Stimulated activated CD4-positive, alpha-beta T cell treated with anti-CD3 and anti-CD28 coated beads, Interleukin-12 subunit alpha, Interleukin-12 subunit beta, amount 100 ng/mL, for 48 hours (primary cell): ENCODE results near the gene AUTS2.

Experiments
- DNase-seq, 3 donors: peaks; one replicate each; pipeline ENCODE4 v3.0.0-alpha.2; 2020; ENCODE audit warnings: low read depth in 2 of 3, low spot score in 1 of 3

Gene AUTS2

DNA sequence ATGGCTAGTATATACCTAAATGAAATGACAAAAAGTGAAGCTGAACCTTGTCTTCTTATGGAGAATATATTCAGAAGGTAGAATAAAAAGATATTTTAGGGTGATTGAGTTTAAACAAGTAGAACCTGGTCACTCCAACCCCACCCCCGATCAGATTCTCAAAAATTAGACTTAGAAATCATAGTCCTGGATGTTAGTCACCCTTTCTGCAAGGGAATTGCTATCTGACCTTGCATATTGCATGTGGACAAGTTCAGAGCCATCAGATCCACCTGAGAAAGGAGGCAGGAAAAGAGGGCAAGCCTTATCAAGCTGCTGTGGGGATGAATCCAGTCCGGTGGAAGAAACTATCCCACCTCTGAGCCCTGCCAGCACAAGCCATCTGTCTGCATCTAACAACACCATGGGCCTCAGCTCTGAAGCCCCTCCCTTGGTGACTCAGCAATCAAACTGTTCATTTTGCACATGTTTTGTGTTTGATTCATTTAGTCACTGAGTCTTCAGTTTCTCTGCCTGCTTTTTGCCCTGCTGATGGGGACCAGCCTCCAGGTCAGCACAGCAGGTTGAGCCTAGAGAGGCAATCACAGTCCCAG, 727.3 kb downstream of the AUTS2 start:
- no peak for DNase-seq

DNA sequence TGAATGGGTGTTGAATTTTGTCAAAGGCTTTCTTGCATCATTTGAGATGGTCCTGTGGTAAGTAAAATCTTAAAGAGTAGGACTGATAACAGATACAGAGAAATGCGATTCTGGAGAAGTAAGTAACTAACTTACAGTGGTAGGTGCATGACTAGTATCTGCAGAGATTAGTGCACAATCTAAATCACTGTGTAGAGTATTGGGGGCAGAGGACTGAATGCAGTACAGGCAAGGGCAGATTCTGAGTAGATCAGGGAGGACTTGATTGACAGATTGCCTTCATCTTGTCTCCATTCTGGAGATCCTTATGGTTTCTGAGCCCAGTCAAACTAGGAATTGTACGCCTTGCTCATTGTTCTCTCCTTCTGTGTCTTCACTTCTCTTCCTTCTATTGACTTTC, 736.0 kb downstream of the AUTS2 start:
- DNase-seq, result no peak

DNA sequence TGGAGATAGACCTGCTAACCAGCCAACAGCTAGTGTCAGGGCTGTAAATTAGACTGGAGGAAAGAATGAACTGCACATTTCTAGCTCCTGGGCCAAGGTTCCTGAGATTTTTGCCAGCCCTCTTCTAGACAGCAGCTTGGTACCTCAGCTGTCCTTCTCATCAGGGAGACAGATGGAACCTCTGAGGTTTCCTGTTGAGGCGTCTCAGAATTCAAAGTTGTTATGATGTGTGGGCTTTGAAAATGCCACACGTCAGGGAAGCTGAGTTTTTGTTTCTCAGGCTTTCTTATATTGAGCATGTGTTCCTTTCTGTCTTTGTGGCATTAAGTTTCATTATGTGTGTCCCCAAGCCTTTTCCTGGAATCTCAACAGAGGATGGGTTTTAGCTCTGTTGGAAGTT, 736.6 kb downstream of the AUTS2 start:
- DNase-seq, result no peak

DNA sequence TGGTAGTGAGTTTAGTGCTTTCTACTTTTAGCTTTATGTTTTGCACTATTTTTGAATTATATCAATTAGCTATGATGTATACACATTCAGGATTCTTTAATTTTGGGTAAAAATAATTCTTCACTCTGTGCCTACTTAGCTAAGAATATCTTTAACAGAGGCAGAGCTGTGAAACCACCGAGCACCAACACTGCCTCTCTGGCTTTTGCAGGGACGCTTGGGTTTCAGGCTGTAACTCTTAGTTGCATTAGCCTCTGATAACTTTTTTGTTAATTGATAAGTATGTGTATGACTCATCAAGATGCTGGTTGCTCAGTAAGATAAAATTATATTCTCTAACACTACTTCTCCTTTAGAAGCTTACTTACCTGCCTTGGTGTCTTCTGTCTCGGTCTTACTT, 738.3 kb downstream of the AUTS2 start:
- no peak for DNase-seq

DNA sequence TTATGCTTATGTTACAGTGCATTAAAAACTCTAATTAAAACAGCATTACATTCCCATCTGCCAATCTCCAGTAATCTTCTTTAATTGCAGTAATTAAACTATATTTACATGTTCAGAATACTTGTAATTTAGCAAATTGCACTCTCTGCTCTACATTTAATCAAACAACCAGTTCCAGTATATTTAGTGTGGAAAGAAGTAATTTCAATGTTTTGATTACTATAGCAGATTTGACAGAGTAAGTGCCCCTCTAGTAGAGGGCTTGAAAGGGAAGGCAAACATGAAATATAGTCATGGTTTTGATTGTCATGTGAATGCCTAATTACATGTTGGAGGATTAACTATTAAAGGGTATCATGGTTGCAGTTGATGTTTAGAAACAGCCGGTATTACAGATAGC, 739.7 kb downstream of the AUTS2 start:
- DNase-seq, result no peak

DNA sequence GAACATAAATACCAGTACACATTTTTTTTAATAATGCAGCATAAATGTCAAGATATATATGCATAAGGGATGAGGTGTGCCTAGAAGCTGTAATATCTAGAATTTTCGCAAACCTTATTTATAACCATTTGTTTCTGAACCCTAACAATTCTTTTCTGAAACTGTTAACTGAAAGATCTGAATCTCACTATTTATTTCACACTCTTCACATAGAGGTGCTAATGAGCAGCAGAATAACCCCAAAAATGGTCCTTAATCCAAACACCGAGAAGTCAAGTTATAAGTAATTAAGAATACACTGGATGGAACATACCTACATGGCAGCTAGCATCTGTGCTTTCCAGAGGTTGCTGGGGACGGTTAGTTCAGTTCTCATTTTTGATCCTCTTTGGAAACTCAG, 742.0 kb downstream of the AUTS2 start:
- DNase-seq, result no peak

DNA sequence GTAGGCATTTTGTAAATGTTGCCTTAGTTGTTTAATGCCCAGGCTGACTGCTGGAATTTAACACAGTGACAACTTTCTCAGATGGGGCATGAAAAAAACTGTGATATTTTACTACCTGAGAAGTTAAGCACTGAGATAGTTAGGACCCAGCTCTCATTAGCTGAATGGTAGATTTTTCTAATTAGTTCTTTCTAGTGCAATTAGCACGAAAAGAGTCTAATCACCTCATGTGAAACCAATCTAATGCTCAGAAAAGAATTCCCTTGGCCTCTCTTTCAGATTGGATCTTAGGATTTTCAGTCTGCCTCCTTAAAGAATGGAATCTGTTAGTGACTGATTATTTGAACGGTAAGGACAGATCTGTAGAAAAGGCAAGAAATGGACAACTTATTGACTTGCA, 743.2 kb downstream of the AUTS2 start:
- no peak for DNase-seq

DNA sequence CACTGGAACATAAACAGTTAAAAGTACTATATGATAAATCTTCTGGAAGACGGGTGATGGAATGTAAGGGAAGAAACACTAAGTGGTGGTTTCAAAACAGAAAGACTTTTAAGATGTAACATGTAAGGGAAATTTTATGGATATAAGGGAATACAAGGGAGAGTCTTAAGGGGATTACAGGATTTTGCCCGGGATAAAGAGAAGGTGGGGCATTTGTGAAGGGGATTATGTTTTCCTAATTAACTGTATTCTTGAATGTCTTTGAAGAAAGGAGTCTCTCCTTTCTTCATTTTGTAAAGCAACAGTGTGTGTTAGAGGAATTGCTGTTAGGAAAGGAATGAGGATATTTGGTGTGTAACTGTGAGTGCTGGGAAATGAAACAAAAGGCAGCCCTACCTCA, 745.2 kb downstream of the AUTS2 start:
- DNase-seq, result no peak

DNA sequence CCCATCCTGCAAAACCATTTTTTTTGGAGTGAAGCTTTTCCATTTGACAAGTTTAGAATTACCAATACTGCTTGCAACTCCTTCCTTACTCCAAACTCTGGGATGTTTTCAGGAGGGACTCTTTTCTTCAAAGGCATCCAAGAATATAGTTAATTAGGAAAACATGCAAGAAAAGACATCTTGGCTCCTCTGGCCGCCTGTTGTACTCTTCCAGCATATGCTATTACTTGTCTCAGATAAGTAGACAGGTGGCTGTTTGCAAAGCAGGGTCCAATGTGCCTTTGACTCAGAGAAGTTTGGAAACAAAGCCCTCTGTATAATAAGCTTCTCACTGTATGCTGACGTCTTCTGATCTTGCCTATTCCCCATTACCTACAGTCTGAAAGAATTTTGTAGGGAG, 746.5 kb downstream of the AUTS2 start:
- no peak for DNase-seq

DNA sequence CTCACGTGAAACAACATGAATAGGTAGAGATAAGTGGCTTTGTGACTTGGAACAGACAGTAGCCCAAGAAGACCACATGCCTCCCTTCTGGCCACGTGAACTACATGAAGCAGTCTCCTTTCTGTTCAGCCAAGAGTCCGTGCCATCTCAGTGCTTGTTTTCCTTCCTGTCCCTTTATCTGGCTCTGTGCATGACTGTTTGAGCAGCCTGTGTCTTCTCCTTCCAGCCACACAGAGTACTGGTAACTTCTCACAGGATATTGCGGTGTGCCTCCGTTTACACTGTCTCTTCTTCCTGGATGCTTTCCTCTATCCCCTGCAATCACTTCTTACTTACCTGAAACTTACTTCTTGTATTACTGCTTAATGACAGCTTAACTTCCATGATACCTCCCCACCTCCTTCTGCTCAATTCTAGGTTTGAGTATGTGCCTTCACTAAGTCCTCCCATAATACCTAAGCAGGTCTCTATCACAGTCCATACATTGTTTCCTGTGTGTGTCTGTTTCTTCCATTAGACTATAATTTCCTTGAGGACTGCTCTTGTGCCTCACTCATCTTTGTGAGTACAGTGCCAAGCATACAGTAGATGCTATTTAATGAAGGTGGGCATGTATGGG, 748.7 kb downstream of the AUTS2 start:
- DNase-seq, result no peak

DNA sequence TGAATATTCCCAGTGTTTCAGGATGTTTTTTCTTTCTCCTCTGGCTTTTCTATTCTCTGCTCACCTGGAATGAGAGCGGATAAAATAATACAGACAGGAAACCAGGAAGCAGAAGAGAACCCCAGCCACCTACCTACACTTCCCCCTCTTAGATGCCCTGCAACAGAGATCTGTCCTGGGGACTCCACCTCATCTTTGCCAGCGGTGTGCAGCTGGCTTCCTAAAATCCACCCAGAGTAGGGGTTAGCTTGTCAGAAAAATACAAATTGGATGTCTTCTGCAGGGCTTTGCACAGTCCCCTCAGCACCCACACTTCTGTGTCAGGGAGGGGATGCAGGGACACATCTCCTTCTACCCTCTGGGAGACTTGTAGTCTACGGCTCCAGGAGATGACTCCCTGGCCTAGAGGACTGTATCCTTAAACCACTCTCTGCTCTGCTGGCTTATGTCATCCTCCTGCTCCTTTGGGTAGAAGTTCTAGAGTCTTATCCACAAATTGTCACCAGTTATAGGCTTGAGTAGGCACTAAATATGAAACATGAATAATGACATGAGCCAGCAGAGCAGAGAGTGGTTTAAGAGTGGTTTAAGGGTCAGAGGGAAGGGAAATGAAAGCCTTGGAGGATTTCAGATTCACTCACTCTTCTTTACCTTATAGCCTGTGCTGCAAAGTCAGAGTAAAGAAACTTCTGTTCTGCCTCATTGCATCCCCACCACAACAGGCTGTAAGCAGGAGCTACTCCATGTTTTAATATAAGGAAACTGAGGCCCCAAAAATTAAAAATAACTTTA, 749.4 kb downstream of the AUTS2 start:
- DNase-seq, result no peak

DNA sequence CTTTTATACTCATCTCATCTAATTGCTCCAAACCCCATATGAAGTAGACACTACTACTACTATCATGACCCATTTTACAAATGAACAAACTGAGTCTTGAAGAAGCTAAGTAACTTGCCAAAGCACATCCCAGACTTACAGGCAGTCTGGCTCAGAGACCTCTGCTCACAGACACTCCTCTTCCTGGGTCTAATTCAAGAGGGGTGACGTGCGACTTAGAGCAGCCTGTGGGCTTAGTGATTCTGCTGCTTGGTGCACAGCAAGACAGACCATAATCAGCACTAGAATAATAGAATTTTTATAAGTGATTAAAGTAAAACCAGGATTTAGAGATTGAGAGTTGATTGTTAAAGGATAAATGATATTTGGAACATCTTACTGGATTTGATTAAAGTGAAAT, 750.8 kb downstream of the AUTS2 start:
- no peak for DNase-seq

DNA sequence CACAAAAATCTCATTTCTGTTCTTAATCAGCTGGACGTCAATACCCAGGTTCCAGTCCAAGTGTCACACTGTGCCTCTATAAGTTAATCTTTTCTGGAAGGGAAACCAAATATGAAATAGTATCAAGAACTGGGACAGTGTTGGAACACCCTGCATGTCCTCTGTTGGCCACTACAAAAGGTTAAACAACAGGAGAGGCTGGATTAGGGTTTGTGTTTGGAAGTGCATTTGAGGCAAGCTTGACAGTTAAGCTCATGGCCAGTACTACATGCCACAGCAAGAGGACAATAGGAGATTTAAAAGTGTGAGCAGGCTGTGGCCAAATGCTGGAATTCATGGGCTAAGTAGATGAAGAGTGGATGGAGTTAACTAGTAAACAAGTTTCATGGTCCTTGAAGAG, 751.5 kb downstream of the AUTS2 start:
- DNase-seq, result no peak

DNA sequence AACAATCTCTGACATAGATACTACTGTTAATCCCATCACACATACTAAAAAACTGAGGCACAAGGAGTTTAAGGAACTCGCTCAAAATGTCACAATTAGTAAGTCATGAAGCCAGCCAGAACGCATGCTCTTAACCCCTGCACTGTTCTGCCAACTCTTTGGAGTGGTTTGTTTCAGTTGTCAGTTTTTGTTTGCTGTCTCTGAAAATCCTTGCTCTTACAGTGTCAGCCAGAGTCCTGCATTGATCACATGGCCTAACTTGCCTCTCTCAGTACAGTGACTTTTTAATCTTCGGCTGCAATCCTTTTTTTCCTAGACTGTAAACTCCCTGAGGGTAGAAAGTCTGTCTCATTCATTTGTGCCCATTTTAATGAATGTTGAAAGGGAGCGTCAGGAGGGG, 753.8 kb downstream of the AUTS2 start:
- no peak for DNase-seq

DNA sequence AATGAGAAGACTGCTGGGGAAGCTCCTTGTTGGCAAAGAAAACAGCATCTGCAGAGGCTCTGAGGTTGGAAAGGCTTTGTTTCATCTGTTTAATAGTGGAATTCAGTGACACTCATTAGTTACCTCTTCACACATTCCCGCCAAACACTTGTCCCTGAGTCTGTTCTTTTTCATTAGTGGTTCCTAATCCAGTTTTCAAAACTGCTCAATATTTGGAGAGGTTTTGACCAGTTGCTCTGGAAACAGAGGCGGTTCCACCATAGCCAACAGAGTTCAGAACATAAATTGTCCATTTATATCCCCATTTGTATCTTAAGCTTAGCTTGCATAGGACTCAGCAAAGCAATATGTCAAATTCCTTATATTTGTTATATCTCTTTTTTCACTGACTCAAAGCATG, 754.6 kb downstream of the AUTS2 start:
- no peak for DNase-seq

DNA sequence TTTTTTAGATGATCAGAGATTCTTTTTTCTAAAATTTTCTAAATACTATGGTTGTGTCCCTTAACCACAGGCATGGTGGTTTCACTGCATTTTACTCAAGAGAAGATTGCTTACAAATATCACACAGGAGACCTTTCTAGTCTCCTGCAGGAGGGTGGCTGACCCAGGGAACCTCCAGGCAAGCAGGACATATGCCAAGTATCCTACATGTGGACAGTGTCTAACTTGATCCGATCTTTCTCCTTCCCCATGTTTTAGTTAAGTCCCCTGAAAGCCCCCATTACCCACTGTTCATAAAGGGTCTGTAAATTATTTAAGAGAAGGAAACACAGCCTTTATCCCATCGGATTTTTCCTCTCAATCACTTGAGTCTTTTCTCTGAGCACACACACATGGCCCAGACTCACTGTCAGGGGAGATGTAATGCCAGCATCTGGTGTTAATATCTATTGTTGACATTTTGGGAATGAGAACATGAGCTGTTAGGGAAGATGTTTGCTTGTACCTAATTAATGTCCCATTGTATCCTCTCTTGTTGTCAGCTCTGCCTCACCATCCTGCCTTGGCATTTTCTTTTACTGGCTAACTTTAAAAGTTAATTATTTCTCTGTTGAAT, 755.2 kb downstream of the AUTS2 start:
- DNase-seq, result no peak

DNA sequence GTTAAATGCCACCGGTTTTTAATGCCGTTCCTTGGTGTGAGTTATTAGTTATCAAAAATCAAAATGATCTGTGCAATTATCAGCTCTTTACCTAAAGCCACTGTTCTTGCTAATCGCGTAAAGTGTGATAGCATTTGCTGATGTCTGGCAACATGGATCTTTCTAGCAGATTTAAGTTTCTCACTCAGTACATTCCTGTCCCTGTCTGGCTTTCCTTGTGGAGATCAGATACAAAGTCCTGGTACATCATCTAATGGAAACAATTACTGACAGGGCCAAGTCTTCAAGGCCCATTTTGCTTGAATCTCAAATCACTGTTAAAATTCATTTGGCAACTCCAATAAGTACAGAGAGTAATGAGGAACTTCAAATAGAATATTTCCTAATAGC, 755.7 kb downstream of the AUTS2 start:
- DNase-seq, result no peak

DNA sequence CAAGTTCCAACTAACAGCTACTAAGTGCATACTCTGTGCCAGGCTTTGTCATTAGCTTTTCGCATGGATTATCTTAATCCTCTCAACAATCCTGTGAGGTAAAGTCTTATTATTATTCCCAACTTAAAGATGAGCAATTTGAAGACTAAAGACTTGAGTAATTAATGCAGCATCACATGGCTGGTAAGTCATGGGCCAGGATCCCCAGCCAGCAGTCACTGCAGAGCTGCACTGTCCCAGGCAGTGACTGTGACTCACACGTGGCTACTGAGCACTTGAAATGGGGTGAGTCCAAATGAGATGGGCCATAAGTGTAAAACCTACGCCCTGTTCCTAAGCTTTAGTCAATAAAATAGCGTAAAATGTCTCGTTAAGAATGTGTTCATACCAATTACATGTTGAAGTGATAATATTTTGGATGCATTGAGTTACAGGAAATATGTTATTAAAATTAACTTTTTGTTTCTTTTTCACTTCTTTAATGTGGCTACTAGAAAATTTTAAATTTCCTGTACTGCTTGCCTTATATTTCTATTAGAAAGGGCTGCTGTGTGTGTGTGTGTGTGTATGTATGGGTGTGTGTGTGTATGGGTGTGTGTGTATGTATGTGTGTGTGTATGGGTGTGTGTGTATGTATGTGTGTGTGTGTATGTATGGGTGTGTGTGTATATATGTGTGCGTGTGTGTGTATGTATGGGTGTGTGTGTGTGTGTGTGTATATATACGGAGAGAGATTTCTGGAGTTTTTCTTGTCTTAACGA, 756.3 kb downstream of the AUTS2 start:
- DNase-seq, result no peak

DNA sequence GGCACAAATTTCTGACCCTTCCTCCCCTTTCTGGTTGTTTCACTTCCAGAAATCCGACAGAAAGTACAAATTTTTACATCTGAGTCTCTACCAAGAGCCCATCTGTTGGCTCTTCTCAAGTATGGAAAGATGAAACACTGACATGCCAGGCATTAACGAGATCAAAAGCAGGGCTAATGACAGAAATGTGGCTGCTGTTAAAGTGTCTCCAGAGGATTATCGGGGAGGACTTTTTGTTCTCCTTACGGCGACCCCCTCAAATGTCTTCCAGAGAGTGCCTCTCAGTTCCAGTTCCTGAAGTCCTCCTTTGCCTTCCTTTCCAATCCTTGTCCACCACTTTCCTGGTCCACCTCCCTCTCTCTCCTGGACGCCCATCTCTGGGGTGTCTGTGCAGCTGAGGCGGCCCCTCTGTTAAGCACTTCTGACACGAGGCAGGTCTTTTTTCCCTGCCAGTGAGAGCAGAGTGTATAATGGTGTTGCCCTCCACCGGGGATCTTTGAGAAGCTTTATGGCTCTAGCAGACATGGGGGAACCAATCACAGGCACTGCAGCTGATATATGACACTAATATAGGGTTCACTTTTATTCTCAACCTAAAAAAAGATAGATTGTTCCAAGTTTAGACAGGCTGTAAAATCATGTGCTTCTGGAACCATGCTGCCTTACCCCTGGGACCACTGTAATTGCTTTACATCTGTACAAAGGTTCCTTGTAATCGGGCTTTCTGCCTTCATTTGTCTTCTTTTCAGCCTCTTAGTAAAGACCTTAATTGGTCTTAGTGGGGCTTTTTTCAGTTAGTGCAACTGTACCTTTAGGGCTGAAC, 757.1 kb downstream of the AUTS2 start:
- no peak for DNase-seq

DNA sequence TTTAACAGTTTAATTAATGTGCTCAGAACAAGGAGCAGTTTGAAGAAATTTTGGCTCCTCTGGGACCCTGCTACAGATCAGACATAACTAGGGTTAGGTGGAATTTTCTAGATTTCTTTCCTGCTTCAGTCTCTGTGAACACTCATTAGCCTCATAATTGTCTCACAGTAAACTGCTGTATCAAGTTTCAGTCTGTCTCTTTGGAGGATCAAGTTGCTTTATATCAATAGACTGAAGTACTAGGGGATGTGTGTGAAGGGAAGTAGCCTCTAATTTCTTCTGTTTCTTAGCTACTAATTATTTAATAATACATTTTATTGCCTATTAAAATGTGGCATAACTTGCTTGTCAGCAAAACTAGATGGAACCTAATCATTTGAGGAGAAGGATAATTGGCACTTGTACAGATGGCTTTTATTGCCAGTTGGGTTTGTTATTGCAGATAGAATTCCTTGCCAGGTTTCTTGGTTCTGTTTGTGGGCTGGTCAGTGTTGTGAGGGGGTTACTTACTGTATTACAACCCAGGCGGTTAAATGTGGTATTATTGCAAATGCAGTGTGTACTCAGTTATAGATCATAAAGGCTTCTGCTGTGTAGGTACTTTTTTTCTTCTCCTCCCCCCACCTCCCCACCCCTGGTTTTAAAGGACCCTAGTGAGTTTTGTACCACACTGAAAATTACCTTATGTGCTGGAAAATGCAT, 758.0 kb downstream of the AUTS2 start:
- no peak for DNase-seq
